HG03469 (cell line): Measurements from ENCODE around the gene TSPYL2.
A peak's percentile ranks its signal among the peaks of the same experiment; 100 is the strongest.

ENCODE experiments used
- ATAC-seq: cut with Tn5 transposase; IDR thresholded peaks from one replicate; pipeline ENCODE4 v1.9.1; 2021; ENCODE audit warnings: mild to moderate bottlenecking, moderate library complexity, moderate number of reproducible peaks; ENCODE audit not compliant: unreplicated experiment

Gene TSPYL2

DNA sequence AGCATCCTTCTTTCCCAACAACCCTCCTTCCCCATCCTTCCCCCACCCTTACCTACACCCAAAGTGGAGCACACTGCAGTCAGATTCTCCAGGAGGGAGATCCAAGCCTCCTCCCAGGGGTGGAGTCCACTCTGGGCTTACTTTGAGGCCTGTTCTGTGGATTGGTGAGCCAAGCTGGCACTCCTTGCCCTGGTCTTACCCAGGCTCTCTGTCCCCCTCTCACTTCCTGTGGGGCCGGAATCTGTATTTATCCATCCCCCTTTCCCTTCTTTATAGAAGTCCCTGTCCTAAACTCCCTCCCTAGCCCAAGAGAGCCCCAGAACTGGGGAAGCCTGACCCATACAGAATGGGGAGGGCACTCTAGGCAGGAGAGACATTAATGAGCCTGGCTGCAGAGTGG lies 3.2 kb upstream of the TSPYL2 start:
- ATAC-seq, result no peak

DNA sequence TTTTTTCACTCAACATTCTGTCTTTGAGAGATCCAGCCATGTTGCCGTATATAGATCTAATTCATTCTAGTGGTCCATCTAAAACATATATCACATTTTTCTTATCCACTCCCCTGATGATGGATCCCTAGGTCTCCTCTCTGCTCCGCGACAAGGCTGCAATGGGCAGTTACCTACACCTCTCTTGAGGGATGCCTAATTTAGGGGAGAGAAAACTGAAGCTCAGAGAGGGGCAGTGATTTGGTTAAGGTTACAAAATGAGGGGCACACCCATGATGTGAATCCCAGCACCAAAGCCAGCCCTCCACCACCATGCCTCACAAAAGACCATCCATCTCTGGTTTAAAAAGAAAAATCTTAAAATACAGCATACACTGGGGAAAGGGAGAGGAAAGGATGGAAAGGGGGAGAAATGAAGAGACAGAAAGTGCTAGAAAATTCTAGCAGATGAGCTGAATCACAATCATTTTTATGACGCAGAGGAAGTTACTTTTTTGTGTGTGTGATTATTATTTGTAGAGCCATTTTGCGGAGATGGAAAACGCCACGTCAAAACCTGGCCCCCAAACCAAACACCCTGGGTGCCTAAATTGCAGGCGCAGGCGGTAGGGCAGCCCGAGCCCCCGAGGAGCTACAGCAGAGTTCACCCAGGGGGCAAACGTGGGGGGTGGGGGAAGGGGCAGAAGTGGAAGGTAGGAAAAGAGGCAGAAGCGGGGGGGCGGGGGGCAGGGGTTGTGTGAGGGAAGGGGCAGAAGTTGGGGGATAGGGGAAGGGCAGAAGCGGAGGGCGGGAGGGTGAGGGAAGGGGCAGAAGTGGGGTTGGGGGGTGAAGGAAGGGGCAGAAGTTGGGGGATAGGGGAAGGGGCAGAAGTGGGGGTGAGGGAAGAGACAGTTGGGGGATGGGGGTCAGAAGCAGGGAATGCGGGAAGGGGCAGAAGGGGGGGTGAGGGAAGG lies 1.3 kb upstream of the TSPYL2 start:
- no peak for ATAC-seq

DNA sequence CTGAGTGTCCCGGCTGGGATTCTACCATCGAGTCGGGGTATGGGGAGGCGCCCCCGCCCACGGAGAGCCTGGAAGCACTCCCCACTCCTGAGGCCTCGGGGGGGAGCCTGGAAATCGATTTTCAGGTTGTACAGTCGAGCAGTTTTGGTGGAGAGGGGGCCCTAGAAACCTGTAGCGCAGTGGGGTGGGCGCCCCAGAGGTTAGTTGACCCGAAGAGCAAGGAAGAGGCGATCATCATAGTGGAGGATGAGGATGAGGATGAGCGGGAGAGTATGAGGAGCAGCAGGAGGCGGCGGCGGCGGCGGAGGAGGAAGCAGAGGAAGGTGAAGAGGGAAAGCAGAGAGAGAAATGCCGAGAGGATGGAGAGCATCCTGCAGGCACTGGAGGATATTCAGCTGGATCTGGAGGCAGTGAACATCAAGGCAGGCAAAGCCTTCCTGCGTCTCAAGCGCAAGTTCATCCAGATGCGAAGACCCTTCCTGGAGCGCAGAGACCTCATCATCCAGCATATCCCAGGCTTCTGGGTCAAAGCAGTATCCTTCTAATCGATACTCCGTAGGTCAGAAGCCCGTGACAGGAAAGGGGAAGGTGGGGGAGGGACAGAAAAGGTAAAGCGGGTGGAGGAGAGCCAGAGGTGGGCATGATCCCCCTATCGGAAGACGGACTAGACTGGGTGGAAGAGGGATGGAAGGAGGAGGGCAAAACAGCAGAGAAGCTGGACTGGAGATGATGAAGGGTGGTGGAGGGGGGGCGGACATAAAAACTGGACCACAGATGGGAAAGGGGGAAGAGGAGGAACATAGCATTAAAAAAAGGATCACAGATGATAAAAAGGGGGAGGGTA lies 828 bp downstream of the TSPYL2 start:
- ATAC-seq, result no peak

DNA sequence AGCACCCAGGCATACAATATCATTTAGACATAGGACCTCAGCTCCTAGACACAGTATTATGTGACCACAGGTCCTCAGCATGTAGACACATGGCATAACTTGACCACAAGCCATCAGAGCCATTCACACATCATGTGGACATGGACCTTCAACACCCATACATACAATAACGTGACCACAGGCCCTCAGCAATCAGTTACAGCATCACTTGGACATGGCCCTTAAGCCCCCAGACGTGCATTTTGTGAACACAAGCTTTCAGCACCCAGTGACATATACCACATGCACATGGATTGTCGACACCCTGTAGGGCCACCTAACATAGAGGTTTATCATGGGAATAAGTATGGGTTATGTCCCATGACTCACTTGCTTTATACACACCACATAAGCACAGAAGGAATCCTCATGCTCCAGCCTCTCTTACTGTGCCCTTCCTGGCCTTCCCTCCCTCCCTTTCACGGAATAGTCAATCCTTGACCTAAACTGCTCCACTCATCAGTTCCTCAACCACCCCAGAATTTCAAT lies 1.9 kb downstream of the TSPYL2 start:
- no peak for ATAC-seq

DNA sequence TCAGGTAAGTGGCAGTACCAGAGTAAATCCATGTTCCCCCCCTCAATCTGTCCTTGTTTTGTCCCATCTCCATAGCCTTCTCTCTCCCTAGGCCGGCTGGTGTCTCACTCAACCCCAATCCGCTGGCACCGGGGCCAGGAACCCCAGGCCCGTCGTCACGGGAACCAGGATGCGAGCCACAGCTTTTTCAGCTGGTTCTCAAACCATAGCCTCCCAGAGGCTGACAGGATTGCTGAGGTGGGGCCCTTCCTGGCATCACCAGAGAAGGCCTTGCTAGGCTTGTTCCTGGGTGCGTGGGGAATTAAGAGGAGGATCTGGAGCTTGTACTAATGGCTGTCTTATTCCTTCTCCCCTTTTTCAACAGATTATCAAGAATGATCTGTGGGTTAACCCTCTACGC lies 2.7 kb downstream of the TSPYL2 start:
- ATAC-seq, result no peak

DNA sequence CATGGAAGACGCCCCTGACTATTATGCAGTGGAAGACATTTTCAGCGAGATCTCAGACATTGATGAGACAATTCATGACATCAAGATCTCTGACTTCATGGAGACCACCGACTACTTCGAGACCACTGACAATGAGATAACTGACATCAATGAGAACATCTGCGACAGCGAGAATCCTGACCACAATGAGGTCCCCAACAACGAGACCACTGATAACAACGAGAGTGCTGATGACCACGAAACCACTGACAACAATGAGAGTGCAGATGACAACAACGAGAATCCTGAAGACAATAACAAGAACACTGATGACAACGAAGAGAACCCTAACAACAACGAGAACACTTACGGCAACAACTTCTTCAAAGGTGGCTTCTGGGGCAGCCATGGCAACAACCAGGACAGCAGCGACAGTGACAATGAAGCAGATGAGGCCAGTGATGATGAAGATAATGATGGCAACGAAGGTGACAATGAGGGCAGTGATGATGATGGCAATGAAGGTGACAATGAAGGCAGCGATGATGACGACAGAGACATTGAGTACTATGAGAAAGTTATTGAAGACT lies 3.6 kb downstream of the TSPYL2 start:
- no peak for ATAC-seq

DNA sequence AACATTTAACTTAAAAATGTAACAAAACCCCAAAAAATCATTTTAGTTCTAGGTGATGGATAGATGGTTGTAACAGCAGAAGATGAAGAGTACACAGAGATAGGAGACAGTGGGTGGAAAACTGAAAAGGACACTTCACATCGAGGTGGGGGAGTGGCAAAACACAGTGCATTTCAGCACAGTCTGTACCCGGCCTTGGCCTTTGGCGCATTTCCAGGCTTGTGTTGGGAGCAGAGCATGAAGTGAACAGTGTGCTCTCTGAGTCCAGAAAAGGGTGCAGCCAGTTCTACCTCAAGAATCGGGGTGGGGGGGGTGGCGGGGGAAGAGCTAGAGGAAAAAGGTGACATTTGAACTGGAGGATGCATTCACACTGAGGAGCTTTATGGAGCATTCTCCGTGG lies 4.3 kb downstream of the TSPYL2 start:
- no peak for ATAC-seq

DNA sequence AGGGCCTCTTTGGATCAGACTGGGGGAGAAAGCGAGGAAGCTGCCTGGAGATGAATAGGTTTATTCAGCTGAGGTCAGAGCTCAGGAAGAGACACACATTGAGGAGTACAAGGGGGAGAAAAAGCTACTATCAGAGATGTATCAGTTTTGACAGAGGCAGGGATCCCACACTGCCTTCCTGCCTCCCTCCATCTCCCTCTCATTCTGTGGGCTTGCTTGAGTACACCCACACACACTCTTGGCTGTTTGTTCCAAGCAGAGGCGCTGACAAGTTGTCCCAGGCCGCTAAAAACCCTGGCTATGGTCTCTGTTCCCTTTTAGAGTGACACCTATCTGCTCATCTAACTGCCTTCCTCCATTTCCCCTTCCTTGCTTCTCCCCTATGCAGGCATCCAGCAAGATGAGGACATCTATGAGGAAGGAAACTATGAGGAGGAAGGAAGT lies 5.2 kb downstream of the TSPYL2 start:
- ATAC-seq, result no peak

DNA sequence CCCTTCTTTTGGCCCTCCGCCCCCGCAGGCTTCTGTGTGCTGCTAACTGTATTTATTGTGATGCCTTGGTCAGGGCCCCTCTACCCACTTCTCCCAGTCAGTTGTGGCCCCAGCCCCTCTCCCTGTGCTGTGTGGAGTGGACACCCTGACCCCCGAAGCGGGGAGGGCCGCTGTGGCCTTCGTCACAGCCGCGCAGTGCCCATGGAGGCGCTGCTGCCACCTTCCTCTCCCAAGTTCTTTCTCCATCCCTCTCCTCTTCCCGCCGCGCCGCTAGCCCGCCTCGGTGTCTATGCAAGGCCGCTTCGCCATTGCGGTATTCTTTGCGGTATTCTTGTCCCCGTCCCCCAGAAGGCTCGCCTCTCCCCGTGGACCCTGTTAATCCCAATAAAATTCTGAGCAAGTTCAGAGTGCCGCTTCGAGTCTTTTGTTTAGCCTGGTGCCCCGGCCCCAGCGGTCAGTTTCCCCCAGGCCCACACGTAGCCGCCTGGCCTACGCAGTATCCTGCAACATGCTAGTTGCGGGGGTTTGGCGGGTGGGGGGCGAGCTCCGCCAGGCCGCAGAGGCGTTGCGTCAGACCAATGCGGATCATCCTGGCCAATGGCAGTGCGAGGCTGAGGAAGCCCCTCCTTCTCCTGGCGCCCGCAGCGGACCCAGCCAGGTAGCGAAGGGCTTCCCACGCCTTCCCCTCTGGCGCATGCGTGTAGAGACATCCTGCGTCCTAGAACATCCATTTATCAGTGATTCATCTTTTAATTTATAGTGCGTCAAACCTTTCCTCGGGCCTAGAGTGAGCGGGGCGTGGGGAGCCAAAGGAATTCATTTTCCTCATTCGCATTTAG lies 6.2 kb downstream of the TSPYL2 start:
- no peak for ATAC-seq

DNA sequence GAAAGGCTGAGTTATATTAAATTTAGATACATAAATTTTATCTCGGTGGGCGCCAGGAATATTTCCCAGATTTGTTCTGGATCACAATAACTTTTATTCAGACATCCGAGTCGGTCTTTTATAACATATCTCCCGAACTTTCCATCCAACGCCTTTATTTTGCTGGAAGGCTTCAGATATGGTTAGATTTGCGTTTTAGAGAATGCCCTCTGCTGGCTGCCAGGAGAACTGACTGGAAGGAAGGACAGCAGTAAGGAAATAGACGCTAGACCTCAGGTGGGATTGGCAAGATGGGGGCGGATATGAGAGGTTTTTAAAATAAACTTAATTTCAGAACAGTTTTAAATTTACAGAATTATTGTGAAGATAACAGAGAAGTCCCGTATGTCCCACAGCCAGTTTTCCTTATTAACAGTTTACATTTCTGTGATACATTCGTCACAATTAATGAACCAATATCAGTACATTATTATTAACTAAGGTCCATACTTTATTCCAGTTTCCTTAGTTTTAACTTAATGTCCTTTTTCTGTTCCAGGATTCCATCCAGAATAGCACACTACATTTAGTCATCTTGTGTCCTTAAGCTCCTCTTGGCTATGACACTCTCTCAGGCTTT lies 7.2 kb downstream of the TSPYL2 start:
- ATAC-seq, result no peak

DNA sequence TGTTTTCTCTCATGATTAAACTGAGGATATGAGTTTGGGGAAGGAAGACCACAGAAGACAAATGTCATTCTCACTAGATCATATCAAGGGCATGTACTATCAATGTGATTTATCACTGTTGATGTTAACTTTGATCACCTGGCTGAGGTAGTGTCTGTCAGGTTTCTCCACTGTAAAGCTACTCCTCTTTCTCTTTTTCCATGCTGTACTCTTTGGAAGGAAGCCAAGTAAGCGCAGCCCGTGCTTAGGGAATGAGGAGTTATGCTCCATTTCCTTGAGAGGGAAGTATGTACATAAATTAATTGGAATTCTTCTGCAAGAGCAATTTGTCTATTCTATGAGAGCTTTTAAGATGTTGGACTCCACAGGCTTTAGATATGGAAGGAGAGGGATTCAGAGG lies 7.8 kb downstream of the TSPYL2 start:
- no peak for ATAC-seq

DNA sequence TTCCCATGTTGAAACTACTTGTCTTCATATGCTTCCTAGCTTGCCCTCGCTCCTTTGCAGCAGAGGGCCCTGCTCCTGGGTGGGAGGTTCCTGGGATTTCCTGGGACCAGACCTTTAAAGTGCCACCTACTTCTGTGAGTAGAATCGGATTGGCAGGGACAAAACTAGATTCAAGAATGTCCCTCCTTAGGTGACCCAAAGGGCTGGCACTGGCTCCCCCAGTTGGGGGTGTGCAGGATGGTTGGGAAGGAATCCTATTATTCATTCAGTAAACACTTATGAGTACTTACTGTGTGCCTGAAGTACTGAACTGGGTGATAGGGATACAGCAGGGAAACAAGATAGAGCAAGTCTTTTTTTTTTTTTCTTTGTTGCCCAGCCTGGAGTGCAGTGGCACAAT lies 9.2 kb downstream of the TSPYL2 start:
- ATAC-seq, result no peak

DNA sequence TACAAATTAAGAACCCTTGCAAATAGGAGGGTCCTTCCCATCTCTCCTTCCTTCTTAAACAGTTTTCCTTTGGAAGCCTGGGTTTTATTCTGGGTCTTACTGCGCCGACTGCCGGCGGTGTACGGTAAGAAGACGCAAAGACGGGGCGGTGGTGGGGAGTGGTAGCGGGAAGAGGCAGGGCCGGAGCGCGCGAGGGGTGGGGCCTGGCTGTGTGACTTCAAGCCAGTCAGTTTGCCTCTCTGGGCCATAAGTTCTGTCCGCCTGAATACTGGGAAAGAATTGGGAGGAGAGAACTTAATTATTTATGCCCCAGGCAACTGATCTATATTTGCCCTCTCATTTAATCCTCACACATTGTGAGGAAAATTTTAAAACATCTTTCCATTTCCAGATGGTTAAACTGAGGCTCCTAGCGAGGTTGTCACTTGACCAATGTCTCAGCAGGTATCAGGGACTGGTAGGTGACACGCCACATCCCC lies 11.0 kb downstream of the TSPYL2 start:
- ATAC-seq, result no peak

DNA sequence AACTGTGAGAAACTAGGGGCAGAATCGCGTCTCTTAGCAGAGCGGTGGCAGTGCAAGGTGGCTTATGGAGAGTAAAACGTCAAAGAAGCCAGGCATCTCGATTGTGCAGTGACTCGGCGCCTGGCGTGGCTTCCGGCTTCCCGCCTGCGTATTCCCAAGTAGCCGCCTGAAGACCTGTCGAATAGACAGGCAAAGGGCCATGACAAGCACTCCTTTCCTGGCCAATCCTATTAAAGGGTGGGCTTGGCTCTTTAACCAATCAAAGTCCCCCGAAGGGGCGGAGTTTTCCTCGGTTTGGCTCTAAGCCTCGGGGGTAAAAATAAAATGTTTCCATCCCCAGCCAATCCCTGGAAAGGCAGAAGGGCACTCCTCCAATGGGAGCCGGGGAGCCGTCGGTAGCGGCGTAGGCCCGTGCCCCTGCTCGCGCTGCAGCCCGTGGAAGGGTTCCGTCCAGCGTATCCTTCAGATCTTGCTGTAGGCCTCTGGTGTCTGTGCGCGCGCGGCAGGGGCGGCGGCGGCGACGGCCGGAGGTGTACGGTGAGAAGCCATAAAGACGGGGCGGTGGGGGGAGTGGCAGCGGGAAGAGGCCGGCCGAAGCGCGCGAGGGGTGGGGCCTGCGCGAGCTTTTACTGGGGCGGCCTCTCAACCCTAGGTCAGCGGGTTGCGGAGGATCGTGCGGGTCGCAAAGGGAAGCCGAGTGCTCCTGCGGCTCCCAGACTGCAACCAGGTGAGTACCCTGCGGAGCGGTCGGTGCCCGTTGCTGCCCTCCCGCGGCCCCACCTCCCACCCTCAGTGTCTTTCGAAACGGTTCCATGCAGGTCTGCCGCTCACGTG lies 11.8 kb downstream of the TSPYL2 start, which contains the start of gene KANTR:
TSS of gene KANTR (plus strand) at position 395 of the 834 bp plus-strand sequence. CDS start 30,131 bp downstream, outside the sequence.
- peak; percentile 79 for ATAC-seq

DNA sequence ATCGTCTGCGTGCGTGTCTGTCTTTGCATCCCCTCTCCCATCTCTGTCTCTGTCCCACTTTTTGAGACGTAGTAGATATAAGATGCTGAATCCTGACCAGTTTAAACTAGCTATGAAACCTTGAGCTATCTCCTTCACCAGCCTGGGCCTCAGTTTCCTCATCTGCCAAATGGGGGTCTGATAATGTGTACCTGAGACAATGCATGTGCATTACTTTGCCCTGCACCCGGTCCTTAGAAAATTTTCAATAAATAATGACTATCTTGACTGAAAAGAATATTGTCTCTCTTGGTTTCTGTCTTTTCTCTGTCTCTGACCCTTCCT lies 12.4 kb downstream of the TSPYL2 start:
- no peak for ATAC-seq

DNA sequence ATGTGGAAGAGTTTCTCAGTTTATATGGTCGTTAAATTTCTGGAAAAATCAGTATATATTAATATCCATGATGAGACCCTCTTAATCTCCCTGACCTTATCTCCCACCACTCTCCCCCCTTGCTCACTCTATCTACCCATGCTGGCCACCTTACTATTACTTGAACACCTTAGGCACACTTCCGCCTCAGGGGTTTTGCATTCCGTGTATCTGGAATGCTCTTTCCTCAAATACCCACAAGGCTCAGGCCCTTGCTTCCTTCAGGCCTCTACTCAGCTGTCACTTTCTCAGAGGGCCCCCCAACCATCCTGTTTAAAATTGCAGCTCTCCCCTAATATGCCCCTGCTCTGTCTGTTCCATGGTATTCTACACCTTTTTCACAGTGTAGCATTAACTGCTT lies 13.6 kb downstream of the TSPYL2 start:
- ATAC-seq, result no peak

DNA sequence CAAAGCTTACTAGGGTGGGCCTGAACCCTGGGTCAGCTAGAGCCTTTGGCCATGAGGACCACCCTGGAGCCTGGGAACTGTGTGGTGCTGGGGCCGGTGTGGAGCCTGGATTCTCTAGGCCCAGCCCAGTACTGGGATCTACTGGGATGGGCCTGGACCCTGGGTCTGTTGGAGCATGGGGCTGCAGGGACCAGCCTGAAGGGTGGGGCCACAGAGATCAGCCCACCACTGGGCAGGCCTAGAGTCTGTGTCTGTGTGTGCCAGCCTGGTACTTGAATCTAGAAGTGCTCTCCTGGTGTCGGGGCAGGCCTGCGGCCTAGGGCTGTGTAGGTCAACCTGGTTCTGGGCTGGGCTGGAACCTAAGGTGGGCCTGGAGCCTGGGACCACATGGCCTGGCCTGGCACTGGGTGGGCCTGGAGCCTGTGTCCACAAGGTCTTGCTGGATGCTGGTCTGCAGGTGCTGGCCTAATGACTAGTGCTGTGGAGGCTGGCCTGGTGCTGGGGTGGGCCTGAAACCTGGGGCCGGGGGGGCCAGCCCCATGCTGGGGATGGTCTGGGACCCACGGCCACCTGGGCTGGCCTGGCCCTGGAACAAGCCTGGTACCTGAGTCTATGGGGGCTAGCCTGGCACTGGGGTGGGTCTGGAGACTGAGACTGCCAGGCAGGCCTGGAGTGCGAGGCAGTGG lies 32.8 kb downstream of the TSPYL2 start:
- no peak for ATAC-seq

DNA sequence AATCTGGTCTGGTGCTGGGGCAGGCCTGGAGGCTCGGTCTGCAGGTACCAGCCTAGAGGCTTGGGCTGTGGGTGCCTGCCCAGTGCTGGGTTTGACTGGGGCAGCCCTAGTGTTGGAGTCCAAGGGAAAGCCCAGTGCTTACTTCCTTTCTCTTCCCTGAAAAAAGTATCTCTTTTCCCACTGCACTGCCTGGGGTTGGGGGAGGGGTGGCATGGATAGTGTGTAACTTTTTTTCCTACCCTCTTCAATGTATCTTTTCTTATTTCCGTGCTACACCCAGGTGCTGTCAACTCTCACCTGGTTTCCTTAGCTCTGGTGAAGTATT lies 33.3 kb downstream of the TSPYL2 start:
- no peak for ATAC-seq
